Measurements from ENCODE around the gene HAUS3.
"Not testable (repeated sequence)": the region's sequence is repeated elsewhere in the genome, so short reads cannot be mapped to it uniquely, and the experiment has no call there.

DNA sequence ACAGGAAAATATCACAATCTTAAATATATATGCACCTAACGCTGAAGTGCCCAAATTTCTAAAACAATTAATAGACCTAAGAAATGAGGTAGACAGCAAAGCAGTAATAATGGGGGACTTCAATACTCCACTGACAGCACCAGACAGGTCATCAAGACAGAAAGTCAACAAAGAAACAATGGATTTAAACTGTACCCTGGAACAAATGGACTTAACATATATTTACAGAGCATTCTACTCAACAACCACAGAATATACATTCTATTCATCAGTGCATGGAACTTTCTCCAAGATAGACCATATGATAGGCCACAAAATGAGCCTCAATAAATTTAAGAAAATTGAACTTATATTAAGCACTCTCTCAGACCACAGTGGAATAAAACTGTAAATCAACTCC is 39.1 kb downstream of the HAUS3 start:
- TF ChIP-seq, protein P1, sequence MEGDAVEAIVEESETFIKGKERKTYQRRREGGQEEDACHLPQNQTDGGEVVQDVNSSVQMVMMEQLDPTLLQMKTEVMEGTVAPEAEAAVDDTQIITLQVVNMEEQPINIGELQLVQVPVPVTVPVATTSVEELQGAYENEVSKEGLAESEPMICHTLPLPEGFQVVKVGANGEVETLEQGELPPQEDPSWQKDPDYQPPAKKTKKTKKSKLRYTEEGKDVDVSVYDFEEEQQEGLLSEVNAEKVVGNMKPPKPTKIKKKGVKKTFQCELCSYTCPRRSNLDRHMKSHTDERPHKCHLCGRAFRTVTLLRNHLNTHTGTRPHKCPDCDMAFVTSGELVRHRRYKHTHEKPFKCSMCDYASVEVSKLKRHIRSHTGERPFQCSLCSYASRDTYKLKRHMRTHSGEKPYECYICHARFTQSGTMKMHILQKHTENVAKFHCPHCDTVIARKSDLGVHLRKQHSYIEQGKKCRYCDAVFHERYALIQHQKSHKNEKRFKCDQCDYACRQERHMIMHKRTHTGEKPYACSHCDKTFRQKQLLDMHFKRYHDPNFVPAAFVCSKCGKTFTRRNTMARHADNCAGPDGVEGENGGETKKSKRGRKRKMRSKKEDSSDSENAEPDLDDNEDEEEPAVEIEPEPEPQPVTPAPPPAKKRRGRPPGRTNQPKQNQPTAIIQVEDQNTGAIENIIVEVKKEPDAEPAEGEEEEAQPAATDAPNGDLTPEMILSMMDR (IDR thresholded peaks at IDR 0.05) = not testable (repeated sequence)
- TF ChIP-seq POLR2A (IDR thresholded peaks at IDR 0.05) = not testable (repeated sequence)

Data from esophagus squamous epithelium (tissue), 4 donors.